ENCODE data around the gene DAP3.
"Not testable (repeated sequence)": the region's sequence is repeated elsewhere in the genome, so short reads cannot be mapped to it uniquely, and the experiment has no call there.

GRCh38 chr1:155678992-155679391 lies 9.9 kb upstream of the DAP3 start:
- TF ChIP-seq, protein P1, sequence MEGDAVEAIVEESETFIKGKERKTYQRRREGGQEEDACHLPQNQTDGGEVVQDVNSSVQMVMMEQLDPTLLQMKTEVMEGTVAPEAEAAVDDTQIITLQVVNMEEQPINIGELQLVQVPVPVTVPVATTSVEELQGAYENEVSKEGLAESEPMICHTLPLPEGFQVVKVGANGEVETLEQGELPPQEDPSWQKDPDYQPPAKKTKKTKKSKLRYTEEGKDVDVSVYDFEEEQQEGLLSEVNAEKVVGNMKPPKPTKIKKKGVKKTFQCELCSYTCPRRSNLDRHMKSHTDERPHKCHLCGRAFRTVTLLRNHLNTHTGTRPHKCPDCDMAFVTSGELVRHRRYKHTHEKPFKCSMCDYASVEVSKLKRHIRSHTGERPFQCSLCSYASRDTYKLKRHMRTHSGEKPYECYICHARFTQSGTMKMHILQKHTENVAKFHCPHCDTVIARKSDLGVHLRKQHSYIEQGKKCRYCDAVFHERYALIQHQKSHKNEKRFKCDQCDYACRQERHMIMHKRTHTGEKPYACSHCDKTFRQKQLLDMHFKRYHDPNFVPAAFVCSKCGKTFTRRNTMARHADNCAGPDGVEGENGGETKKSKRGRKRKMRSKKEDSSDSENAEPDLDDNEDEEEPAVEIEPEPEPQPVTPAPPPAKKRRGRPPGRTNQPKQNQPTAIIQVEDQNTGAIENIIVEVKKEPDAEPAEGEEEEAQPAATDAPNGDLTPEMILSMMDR (IDR thresholded peaks at IDR 0.05) = not testable (repeated sequence)
- TF ChIP-seq POLR2A (IDR thresholded peaks at IDR 0.05) = not testable (repeated sequence)
